Hindlimb muscle (tissue), 1 donor: ENCODE measurements around the gene RAC2. TPM values are rescaled to one million over a fixed set of nuclear protein-coding genes. Genes with fewer than 3 reads are reported as not detected.

Source experiments
- DNase-seq: peaks from one replicate; pipeline ENCODE4 v3.0.0-alpha.2; 2013
- polyA plus RNA-seq: library from polyadenylated mRNA; unstranded; fragments of 120-200 nt; gene quantifications from one replicate; pipeline ENCODE4 v1.2.1, GENCODE V29; 2013; ENCODE audit not compliant: insufficient read length

The RAC2 gene
- polyA plus RNA-seq, 1 donor = 5.6 TPM

DNA sequence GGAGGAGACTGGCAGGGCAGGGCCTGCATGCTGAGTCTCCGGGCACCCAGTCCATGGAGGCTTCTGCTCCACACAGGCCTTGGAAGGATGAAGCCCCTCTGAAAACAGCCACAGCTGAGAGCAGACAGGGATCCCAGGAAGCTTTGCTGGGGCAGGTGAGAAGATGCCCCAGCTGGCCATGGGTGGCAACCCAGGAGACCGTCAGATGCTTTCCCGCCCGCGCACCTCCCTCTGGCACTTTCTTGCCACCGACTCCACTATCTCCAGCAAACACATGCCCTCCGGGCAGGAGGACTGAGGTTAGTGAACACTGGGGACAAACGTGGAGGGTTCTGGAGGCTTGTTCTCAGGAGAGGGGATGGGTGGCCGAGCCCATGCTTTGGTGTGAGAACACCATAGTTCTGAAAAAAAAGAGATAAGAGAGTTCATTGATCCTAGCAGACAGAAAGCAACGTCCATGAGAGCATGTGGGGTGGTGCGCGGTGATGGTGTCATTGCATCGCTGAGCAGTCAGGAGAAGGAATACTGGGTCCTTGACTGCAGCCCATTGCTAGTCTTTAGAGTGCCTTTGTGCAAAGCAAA lies 58.3 kb downstream of the RAC2 start:
- DNase-seq = no peak

DNA sequence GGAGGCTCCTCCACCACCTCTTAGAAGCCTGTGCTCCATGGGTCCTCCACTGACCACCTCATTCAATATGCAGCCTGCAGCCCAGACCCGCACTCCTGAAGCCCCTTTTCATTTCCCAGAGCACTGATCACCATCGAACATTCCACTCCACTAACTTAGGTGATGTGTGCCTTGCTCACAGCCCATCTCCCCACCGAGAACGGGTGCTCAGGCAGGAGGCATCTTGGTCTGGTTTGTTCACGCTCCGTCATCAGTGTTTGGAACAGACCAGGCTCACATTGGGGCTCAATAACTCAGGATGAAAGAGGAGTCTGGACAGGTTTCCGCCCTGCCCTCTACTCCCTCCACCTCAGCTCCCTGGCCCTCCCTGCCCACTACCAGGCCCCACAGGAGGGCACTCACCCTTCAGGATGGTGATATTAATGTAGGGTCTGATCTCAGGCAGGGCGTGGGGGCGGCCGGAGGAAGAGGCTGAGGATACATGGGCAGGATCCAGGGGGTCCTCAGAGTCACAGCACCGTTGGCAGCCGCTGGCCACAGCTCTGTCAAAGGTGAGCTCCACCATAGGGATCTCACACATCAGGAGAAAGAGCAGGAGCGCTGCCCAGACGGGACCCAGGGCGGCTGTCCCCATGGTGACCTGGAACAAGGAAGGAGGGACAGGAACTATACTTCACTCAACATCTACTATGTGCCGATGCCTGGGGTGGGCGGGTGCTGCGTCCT lies 59.1 kb downstream of the RAC2 start:
- no peak for DNase-seq

- DNase-seq = no peak
Observed at GRCh38 chr22:37184380-37184755, 59.7 kb downstream of the RAC2 start.

GRCh38 chr22:37183432-37184379 lies 60.4 kb downstream of the RAC2 start:
- DNase-seq = no peak

DNA sequence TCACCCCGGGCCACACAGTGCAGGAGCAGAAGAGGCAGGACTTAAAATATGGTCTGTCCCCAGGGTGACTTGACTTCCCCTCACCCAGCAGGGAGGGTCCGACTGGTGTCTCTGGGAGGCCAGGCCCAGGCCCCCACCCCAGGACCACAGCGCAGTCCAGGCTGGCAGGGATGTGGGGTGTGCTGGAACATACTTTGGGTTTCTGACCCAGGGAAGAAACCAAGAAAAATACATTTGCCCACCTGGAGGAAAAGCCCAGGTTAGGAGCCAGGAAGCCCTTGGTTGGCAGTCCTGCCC lies 61.2 kb downstream of the RAC2 start:
- no peak for DNase-seq

DNA sequence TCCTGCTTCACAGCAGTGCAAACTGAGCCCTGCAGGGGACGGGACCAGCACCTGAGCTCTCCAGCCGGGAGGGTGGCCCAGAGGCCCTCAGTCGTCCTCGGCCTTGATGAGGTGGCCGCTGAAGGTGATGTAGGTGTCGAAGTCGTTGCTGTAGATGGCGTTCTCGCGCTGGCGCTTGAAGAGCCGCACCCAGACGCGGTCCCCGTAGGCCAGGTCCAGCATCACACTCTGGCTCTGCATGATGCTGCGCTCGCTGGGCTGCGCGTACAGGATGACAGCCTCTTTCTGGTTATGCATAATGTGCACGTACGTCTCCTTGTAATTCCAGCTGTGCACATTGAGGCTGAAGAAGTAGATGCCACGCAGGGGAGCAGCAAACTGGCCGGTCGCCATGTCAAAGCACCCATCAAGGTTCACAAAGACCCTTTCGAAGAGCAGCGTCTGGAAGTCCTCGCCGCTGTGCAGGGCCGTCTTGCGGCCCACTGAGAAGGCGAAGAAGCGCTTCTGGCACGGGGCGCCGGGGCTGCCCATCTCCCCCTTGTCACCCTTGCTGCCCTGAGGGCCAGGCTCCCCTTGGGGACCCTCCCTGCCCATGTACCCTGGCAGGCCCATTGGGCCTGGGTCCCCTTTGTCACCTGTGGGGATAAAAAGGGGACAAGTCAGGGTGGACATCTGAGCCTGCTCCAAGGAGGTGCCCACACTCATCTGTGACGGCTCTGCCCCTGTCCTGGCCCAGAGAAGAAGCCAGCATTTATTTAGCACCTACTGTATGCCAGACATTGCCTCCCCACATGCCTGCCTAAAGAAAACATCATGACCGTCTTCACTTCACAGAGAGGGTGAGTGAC lies 61.7 kb downstream of the RAC2 start:
- no peak for DNase-seq

DNA sequence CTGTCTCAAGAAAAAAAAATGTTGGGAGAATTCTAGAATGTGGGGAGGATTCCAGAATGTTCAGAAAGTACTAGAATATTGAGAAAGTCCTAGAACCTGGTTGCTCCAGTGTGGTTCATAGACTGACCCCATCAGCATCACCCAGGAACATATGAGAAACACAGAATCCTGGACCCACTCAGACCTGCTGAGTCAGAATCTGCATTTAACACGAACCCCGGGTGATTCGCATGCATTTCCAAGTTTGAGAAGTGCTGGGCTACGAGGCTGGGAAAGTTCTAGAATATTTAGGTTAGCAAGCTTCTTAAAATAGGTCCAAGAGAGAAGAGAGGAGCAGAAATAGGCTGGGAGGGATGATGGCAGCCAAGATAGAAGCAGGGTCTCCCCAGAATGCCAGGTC lies 62.4 kb downstream of the RAC2 start:
- DNase-seq = no peak

- no peak for DNase-seq
Observed at GRCh38 chr22:37180531-37181231, 63.4 kb downstream of the RAC2 start.

- DNase-seq = no peak
Observed at GRCh38 chr22:37179622-37180420, 64.2 kb downstream of the RAC2 start.

DNA sequence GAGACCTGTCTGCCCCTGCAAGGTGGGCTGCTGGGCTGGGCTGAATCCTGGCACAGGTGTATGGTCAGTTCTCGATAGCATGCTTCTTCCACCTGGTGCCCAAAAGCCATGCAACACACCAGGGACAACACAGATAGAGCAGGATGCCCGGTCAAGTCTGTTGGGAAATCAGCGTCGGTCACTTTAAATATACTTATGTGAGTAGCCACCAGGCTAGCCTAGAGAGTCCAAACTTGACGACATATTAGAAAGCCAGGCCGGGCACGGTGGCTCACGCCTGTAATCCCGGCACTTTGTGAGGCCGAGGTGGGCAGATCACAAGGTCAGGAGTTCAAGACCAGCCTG lies 65.0 kb downstream of the RAC2 start:
- DNase-seq = no peak

- DNase-seq = no peak
Observed at GRCh38 chr22:37178350-37179125, 65.5 kb downstream of the RAC2 start.

DNA sequence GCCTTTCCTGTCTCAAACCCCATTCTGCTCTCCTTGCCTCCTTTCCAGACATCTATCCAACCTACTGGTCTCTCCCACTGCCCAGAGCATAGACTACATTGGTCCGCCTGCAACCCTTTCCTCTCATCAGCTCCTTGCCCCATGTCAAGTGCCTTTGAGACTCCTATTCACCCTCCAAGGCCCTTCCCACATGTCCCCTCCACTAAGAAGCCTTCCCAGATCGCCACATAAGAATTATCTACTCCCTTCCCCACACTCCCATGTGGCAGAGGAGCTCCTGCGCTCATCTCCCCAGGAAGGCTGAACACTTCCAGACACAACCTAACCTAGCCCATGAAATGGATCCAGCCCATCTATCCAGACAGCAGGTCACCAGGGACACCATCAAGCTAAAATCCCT lies 66.3 kb downstream of the RAC2 start:
- DNase-seq = no peak

DNA sequence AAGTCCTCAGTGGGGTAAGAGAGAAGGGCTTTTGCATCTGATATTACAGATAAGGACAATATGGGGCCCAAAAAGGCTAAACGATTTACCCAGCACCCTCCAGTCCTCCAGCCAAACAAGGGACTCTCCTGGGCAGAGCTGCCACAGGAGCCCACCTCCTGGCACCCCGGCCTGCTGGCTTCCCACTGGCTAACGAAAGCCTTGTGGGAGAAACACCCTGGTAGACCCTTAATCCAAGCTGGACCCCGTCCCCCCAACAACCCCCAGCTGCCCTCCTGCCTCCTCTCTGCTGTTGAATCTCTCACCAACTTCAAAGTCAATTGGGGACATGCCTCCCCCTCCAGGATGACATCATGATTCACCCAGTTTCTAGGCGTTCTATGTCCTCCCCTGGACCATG lies 66.8 kb downstream of the RAC2 start:
- no peak for DNase-seq

DNA sequence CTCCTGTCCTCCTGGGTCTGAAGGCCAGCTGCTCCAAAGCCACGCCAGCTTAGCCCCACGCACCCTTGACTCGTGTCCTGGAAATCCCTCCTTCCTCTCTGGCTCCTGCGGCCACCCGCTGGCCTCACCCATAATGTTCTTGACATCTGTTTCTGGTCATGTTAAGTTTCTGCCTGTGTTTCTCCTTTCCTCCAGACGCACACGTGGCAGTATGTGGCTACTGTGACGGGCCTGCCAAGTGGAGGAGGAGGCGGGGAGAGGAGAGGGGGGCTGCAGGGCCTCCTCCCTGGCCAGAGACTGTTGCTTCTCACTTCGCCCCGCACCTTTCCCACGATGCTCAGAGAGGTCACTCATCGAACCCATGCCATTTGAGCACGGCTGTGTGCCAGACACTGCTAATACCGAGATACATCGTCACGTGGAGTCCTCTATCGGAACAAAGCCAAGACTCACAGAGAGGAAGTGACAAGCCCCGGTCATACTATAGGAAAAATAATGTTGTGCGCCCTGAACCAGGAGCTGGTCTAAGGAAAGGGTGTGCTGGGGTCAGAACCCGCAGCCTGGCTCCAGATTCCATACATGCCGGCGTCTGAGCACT lies 67.5 kb downstream of the RAC2 start:
- peak; percentile 93 for DNase-seq

DNA sequence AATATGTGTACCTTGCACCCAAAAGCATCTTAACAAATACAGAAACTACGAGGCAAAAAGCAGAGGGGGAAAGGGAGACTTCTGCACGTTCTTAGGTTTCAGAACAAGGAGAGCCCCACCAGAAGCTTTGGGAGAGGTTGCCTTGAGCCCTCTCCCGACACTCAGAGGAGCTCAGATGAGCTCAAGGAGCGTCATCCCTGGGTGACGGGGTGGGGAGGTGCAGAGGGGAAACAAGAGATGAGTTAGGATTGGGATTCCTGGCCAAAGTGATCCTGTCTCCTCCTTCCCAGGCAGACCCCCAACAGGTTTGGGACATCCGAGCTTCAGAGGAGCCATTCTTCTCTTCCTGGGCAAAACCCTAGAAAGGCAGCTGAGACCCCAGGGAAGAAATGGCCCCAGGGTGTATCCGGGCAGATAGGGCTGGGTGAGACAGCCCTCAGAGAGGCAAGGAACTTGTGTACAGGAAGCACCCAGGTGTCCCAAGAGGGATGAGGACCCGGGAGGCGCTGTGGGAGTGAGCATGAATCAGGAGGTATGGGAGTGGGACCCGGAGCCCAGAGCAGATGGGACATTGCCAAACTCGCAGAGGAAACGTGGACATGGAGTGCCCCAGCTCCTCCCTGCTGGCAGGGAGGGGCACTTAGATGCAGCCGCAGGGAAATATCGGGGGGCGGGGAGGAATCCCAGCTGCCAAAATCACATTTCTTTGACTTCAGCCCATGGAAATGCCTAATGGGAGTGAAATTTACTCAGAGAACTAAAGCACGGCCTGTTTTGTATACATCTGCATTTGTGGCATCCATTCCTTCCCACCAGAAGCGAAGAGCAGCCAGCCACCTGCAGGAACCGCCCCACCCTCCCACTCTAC lies 68.4 kb downstream of the RAC2 start:
- DNase-seq = no peak
